H9 (cell line): ENCODE results near the gene ENPP5. TPM values are rescaled to one million over a fixed set of nuclear protein-coding genes. Genes with fewer than 3 reads are reported as not detected.

Experiments
- DNase-seq: peaks from one replicate; pipeline ENCODE4 v3.0.0-alpha.2; 2017
- H2AFZ ChIP-seq: one replicate; pipeline ENCODE4 v1.6.1; 2013; ENCODE audit warnings: mild to moderate bottlenecking, low read length, control low read depth, moderate library complexity
- H2AK5ac ChIP-seq: 2 replicates; pipeline ENCODE4 v1.6.1; 2013; ENCODE audit warnings: low read length, control low read depth, mixed read lengths; ENCODE audit not compliant: insufficient read length
- H2BK120ac ChIP-seq: one replicate; pipeline ENCODE4 v1.6.1; 2013; ENCODE audit warnings: low read depth, mild to moderate bottlenecking, low read length, control low read depth, inconsistent platforms; ENCODE audit not compliant: poor library complexity, severe bottlenecking
- H2BK12ac ChIP-seq: 2 replicates; pipeline ENCODE4 v1.6.1; 2013; ENCODE audit warnings: low read length, control low read depth, mixed read lengths, low read depth; ENCODE audit not compliant: insufficient read length
- H2BK15ac ChIP-seq: 2 replicates; pipeline ENCODE4 v1.6.1; 2013; ENCODE audit warnings: low read depth, low read length, control low read depth
- H2BK20ac ChIP-seq: one replicate; pipeline ENCODE4 v1.6.1; 2013; ENCODE audit warnings: low read depth, mild to moderate bottlenecking, low read length, control low read depth, inconsistent platforms; ENCODE audit not compliant: poor library complexity, severe bottlenecking
- H2BK5ac ChIP-seq: 2 replicates; pipeline ENCODE4 v1.6.1; 2013; ENCODE audit warnings: low read length, control low read depth, mixed read lengths; ENCODE audit not compliant: insufficient read length
- H3K14ac ChIP-seq: 2 replicates; pipeline ENCODE4 v1.6.1; 2013; ENCODE audit warnings: low read length, control low read depth; ENCODE audit not compliant: insufficient read depth
- H3K18ac ChIP-seq: 2 replicates; pipeline ENCODE4 v1.6.1; 2013; ENCODE audit warnings: low read depth, mild to moderate bottlenecking, mixed read lengths, low read length, control low read depth; ENCODE audit not compliant: insufficient read length
- H3K23ac ChIP-seq: 2 replicates; pipeline ENCODE4 v1.6.1; 2013; ENCODE audit warnings: low read length, control low read depth, mixed read lengths, low read depth; ENCODE audit not compliant: insufficient read length
- H3K23me2 ChIP-seq: 2 replicates; pipeline ENCODE4 v1.6.1; 2013; ENCODE audit warnings: low read depth, mild to moderate bottlenecking, mixed read lengths, low read length, control low read depth; ENCODE audit not compliant: insufficient read length, poor library complexity, severe bottlenecking
- H3K27ac ChIP-seq: 2 replicates; pipeline ENCODE4 v1.5.1; 2013; ENCODE audit warnings: low read length, control low read depth, mixed read lengths, low read depth; ENCODE audit not compliant: insufficient read length
- H3K27me3 ChIP-seq: 2 replicates; pipeline ENCODE4 v1.6.1; 2013; ENCODE audit warnings: low read length, control low read depth, inconsistent platforms; ENCODE audit not compliant: insufficient read depth
- H3K4ac ChIP-seq: 2 replicates; pipeline ENCODE4 v1.6.1; 2013; ENCODE audit warnings: low read depth, mild to moderate bottlenecking, control low read depth, inconsistent platforms, low read length, moderate library complexity
- H3K4me1 ChIP-seq: 2 replicates; pipeline ENCODE4 v1.6.1; 2013; ENCODE audit warnings: low read length, control low read depth, inconsistent platforms; ENCODE audit not compliant: insufficient read depth
- H3K4me2 ChIP-seq: 2 replicates; pipeline ENCODE4 v1.6.1; 2013; ENCODE audit warnings: low read length, control low read depth, mixed read lengths; ENCODE audit not compliant: insufficient read length, insufficient read depth
- H3K56ac ChIP-seq: 2 replicates; pipeline ENCODE4 v1.6.1; 2013; ENCODE audit warnings: low read depth, mild to moderate bottlenecking, mixed read lengths, low read length, control low read depth; ENCODE audit not compliant: insufficient read length
- H3K79me1 ChIP-seq: 2 replicates; pipeline ENCODE4 v1.6.1; 2013; ENCODE audit warnings: low read depth, mild to moderate bottlenecking, moderate library complexity, low read length, control low read depth, inconsistent platforms; ENCODE audit not compliant: insufficient read depth, poor library complexity, severe bottlenecking
- H3K79me2 ChIP-seq: 2 replicates; pipeline ENCODE4 v1.6.1; 2013; ENCODE audit warnings: low read length, control low read depth, inconsistent platforms; ENCODE audit not compliant: insufficient read depth
- H3K9ac ChIP-seq: 2 replicates; pipeline ENCODE4 v1.6.1; 2013; ENCODE audit warnings: low read length, control low read depth, mixed read lengths; ENCODE audit not compliant: insufficient read length; ENCODE audit errors: extremely low read depth
- H3K9me3 ChIP-seq: one replicate; pipeline ENCODE4 v1.6.1; 2013; ENCODE audit warnings: low read depth, low read length, inconsistent platforms; ENCODE audit not compliant: control insufficient read depth
- H3T11ph ChIP-seq: one replicate; pipeline ENCODE4 v1.6.1; 2013; ENCODE audit warnings: mild to moderate bottlenecking, low read length, control low read depth, inconsistent platforms
- H4K20me1 ChIP-seq: one replicate; pipeline ENCODE4 v1.6.1; 2013; ENCODE audit not compliant: control insufficient read depth, insufficient read length, insufficient read depth
- H4K5ac ChIP-seq: 2 replicates; pipeline ENCODE4 v1.6.1; 2013; ENCODE audit warnings: low read depth, mild to moderate bottlenecking, mixed read lengths, low read length, control low read depth; ENCODE audit not compliant: insufficient read length
- H4K8ac ChIP-seq: replicated peaks from 2 replicates; pipeline ENCODE4 v1.6.1; 2013; ENCODE audit warnings: low read length, control low read depth, mixed read lengths, low read depth; ENCODE audit not compliant: insufficient read length
- H4K91ac ChIP-seq: 2 replicates; pipeline ENCODE4 v1.6.1; 2013; ENCODE audit warnings: low read depth, mild to moderate bottlenecking, moderate library complexity, mixed read lengths, low read length, control low read depth; ENCODE audit not compliant: insufficient read length
- H3K27ac Mint-ChIP-seq, 3 experiments: 2 replicates in 2 of 3; 3 replicates in 1 of 3; pipeline ENCODE4 v1.8.0; 2020 to 2021; ENCODE audit warnings: mixed read lengths in 3 of 3, mild to moderate bottlenecking in 1 of 3, moderate library complexity in 1 of 3
- H3K27me3 Mint-ChIP-seq: 2 replicates; pipeline ENCODE4 v1.8.0; 2021; ENCODE audit warnings: low read depth, mild to moderate bottlenecking, moderate library complexity, mixed read lengths
- H3K36me3 Mint-ChIP-seq, 3 experiments: 2 replicates in 2 of 3; 3 replicates in 1 of 3; pipeline ENCODE4 v1.8.0; 2020 to 2021; ENCODE audit warnings: low read depth in 3 of 3, mixed read lengths in 3 of 3; ENCODE audit not compliant: insufficient read depth in 1 of 3
- H3K4me1 Mint-ChIP-seq, 2 experiments: 2 replicates each; pipeline ENCODE4 v1.8.0; 2020; ENCODE audit warnings: mixed read lengths in 2 of 2
- H3K4me3 Mint-ChIP-seq, 2 experiments: 2 replicates in 1 of 2; 3 replicates in 1 of 2; pipeline ENCODE4 v1.8.0; 2020 to 2021; ENCODE audit warnings: mild to moderate bottlenecking in 2 of 2, mixed read lengths in 2 of 2, moderate library complexity in 1 of 2
- H3K9me3 Mint-ChIP-seq, 2 experiments: 2 replicates in 1 of 2; 3 replicates in 1 of 2; pipeline ENCODE4 v1.8.0; 2020; ENCODE audit warnings: mild to moderate bottlenecking in 2 of 2, mixed read lengths in 2 of 2, moderate library complexity in 1 of 2
- CTCF ChIP-seq: fragments of 200-600 bp; sonication (generic); conservative IDR thresholded peaks from 3 replicates; pipeline ENCODE4 v1.8.0; 2021; ENCODE audit warnings: antibody characterized with exemption, mild to moderate bottlenecking
- WGBS: extraction: QIAGEN DNeasy Blood & Tissue Kit; methylation state at CpG from one replicate; pipeline ENCODE4 v1.1.7; 2013; ENCODE audit warnings: missing lambda C conversion rate, low lambda C conversion rate, mixed read lengths; ENCODE audit not compliant: insufficient read length; ENCODE audit errors: extremely low coverage; 5-methylcytosine and 5-hydroxymethylcytosine counted together
- total RNA-seq: library from RNA; stranded (reverse); gene quantifications from 2 replicates; pipeline ENCODE4 v1.2.1, GENCODE V29; 2021

ENPP5 gene
- total RNA-seq, 1 experiment from 2014 or later: 4.6 TPM

- WGBS: no CpG with 5 or more reads among the region's 4 CpGs
These were observed 1.4 kb upstream of the ENPP5 start for GRCh38 chr6:46172176-46172575.

More at GRCh38 chr6:46172176-46172575, 1.4 kb upstream of the ENPP5 start:
- no peak overlapping the region for H4K5ac ChIP-seq
- H3K27ac ChIP-seq: no peak overlapping the region
- H2BK12ac ChIP-seq: no peak overlapping the region
- no peaks in the 10 kb centered on the region for H4K20me1 ChIP-seq
- no peaks in the 10 kb centered on the region for H3K9me3 ChIP-seq
- no peaks in the 10 kb centered on the region for H3K79me2 ChIP-seq
- Mint-ChIP-seq H3K4me1 (peaks cover 19 to 21% of the 10 kb centered on the region in 2 experiments), H3K27ac (no peak overlapping the region), H3K27me3 (no peaks in the 10 kb centered on the region), H3K4me3 (no peak overlapping the region), H3K9me3 (no peaks in the 10 kb centered on the region), H3K36me3 (peaks cover 1 to 11% (median 6%) of the 10 kb centered on the region in 3 experiments; a peak in 6 of 7 replicates)
- H3K23me2 ChIP-seq: no peaks in the 10 kb centered on the region
- H3K18ac ChIP-seq: no peak overlapping the region
- H2AFZ ChIP-seq: no peak overlapping the region
- no peak for TF ChIP-seq CTCF
- H4K8ac ChIP-seq: no peak overlapping the region
- H4K91ac ChIP-seq: no peak overlapping the region
- DNase-seq: no peak
- H3K56ac ChIP-seq: no peak overlapping the region
- no peak overlapping the region for H2BK20ac ChIP-seq
- no peak overlapping the region for H2BK15ac ChIP-seq
- H3K4me2 ChIP-seq: no peak overlapping the region
- H3K4me1 ChIP-seq: no peaks in the 10 kb centered on the region
- no peaks in the 10 kb centered on the region for H3K79me1 ChIP-seq
- no peak overlapping the region for H2BK5ac ChIP-seq
- no peak overlapping the region for H3T11ph ChIP-seq
- no peak overlapping the region for H2AK5ac ChIP-seq
- no peaks in the 10 kb centered on the region for H3K27me3 ChIP-seq
- no peak overlapping the region for H2BK120ac ChIP-seq
- no peak overlapping the region for H3K14ac ChIP-seq
- H3K9ac ChIP-seq: no peak overlapping the region
- no peak overlapping the region for H3K23ac ChIP-seq
- no peak overlapping the region for H3K4ac ChIP-seq
